Measurements from ENCODE around the gene PNLIPRP3. TPM values are rescaled to one million over a fixed set of nuclear protein-coding genes. Genes with fewer than 3 reads are reported as not detected.

The PNLIPRP3 gene
- total RNA-seq, 3 donors from 2014 or later: 0.28 TPM; not detected in 2

DNA sequence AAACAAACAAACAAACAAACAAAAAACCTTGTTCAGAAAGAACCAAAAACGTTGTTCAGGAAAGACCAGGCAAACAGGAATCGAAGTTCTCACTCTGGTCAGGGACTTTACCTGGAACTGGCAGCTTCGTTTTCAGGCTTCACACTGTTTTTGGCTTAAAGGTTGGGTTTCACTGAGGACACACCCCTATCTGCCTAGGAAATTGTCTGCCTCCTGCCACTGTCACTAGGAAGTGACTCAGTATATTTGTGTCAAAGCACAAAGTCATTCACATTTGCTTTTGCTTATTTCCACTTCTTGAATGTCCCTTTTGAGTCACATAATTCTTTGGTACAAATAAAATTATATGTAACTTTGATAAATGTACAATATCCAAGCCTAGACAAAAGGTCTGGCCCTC, 37.9 kb downstream of the PNLIPRP3 start:
- no peak for ATAC-seq
- TF ChIP-seq, protein P1, sequence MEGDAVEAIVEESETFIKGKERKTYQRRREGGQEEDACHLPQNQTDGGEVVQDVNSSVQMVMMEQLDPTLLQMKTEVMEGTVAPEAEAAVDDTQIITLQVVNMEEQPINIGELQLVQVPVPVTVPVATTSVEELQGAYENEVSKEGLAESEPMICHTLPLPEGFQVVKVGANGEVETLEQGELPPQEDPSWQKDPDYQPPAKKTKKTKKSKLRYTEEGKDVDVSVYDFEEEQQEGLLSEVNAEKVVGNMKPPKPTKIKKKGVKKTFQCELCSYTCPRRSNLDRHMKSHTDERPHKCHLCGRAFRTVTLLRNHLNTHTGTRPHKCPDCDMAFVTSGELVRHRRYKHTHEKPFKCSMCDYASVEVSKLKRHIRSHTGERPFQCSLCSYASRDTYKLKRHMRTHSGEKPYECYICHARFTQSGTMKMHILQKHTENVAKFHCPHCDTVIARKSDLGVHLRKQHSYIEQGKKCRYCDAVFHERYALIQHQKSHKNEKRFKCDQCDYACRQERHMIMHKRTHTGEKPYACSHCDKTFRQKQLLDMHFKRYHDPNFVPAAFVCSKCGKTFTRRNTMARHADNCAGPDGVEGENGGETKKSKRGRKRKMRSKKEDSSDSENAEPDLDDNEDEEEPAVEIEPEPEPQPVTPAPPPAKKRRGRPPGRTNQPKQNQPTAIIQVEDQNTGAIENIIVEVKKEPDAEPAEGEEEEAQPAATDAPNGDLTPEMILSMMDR (IDR thresholded peaks at IDR 0.05): no peak
- DNase-seq: no peak
- Histone ChIP-seq H3K9me3 (no peaks in the 10 kb centered on the region), H3K36me3 (ENCODE audit: low read depth) (no peaks in the 10 kb centered on the region), H3K4me3 (no peak overlapping the region), H3K4me1 (ENCODE audit: low read depth) (no peaks in the 10 kb centered on the region)
- intact Hi-C loops (cut with DNase I, micrococcal nuclease): no loop called here

DNA sequence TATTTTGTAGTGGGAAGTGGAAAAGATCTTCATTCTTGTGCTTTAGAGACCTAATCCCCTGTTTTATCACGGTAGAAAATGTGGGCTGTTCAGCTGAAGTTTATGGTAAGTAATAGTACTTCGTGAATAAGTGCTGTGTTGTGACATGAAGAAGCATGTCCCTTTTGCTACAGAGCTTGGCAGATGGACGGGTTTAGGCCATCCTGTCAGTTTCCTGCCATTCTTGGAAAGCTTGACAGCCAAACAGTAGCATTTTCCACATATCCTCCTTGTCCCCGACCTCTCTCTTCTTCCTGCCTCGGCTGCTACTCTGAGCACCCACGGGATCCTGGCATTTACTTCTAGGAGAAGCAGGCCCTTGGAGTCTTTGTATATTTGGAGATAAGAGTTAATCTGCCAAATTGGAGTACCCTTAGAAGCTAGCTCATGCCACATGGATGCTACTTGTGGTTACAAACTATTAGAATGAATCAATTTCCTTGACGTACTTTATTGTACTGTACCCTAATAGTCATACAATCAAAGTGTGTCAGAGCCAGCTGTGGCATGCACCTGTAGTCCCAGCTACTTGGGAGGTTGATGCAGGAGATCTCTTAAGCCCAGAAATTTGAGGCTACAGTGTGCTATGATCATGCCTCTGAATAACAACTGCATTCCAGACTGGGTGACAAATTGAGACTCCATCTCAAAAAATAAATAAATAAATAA, 39.2 kb downstream of the PNLIPRP3 start:
- no peak for DNase-seq
- no peak overlapping the region for H3K4me3 ChIP-seq
- ATAC-seq: no peak
- no peaks in the 10 kb centered on the region for H3K36me3 ChIP-seq (ENCODE audit: low read depth)
- intact Hi-C loops (cut with DNase I, micrococcal nuclease): no loop called here
- TF ChIP-seq, protein P1 (IDR thresholded peaks at IDR 0.05): no peak
- H3K4me1 ChIP-seq (ENCODE audit: low read depth): no peaks in the 10 kb centered on the region
- H3K9me3 ChIP-seq: no peaks in the 10 kb centered on the region

DNA sequence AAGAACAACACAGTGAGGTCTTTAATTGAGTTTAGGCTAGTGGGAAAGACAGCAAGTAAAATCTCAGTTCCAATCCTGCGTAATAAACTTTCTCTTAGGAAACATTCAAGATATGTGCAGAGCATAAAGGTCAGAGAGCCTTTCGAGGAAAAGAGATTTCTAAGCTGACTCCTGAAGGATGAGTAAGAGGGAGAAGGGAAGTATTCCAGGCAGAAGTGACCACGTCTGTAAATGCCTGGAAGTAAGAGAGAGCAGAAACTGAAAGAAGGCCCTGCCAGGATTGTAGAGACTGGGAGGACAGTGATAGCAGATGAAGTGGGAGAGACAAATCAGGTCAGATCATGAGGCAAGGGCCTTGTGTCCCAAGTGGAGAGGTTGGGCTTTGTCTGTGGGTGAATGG, 41.8 kb downstream of the PNLIPRP3 start:
- TF ChIP-seq, protein P1 (IDR thresholded peaks at IDR 0.05): no peak
- DNase-seq (no peak), ATAC-seq (no peak)
- Histone ChIP-seq H3K36me3 (ENCODE audit: low read depth) (no peaks in the 10 kb centered on the region), H3K4me3 (no peak overlapping the region), H3K4me1 (ENCODE audit: low read depth) (no peaks in the 10 kb centered on the region), H3K9me3 (no peaks in the 10 kb centered on the region)
- intact Hi-C loops (cut with DNase I, micrococcal nuclease): no loop called here

DNA sequence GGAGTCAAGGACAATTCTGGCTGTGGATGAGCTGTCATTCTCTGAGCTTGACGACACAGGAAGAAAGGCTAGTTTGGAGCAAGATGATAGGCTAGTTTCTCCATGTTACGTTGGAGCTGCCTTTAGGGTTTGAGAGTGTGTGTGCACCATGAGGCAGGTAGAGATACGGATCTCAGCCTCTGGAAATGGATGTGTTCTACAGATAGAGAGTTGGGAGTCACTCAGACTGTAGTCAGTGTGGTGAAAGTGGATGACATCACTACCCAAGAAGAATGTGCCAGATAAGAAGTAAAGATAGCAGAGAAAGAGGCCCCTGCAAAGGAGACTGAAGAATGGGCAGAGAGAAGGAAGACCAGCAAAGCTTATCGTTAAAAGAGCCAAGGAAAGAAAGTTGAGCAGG, 42.4 kb downstream of the PNLIPRP3 start:
- TF ChIP-seq, protein P1 (IDR thresholded peaks at IDR 0.05): no peak
- no peak for ATAC-seq
- Histone ChIP-seq H3K36me3 (ENCODE audit: low read depth) (no peaks in the 10 kb centered on the region), H3K4me3 (no peak overlapping the region), H3K9me3 (no peaks in the 10 kb centered on the region), H3K4me1 (ENCODE audit: low read depth) (no peaks in the 10 kb centered on the region)
- intact Hi-C loops (cut with DNase I, micrococcal nuclease): no loop called here
- no peak for DNase-seq

GRCh38 chr10:116470768-116471415, 43.2 kb downstream of the PNLIPRP3 start:
- peak; percentile 71 for ATAC-seq
- intact Hi-C loops (cut with DNase I, micrococcal nuclease): no loop called here
- Histone ChIP-seq H3K4me3 (no peak overlapping the region), H3K4me1 (ENCODE audit: low read depth) (no peaks in the 10 kb centered on the region), H3K36me3 (ENCODE audit: low read depth) (no peaks in the 10 kb centered on the region), H3K9me3 (no peaks in the 10 kb centered on the region)
- TF ChIP-seq, protein P1 (IDR thresholded peaks at IDR 0.05): peak; percentile 13
- DNase-seq: peak in 2 of 3 donors; percentile 34 to 51
